CD4-positive, alpha-beta memory T cell (primary cell): Measurements from ENCODE around the gene NYNRIN. TPM values are rescaled to one million over a fixed set of nuclear protein-coding genes. Genes with fewer than 3 reads are reported as not detected.

Experiments used
- CTCF ChIA-PET: fragments of 350-600 bp; sonication (Branson Sonifier 250); formaldehyde crosslinking; loops from one replicate; lab custom pipeline; 2021; ENCODE audit warnings: inconsistent platforms; ENCODE audit not compliant: partially characterized antibody; lab: Charles Lee
- POLR2A ChIA-PET: fragments of 350-600 bp; sonication (Branson Sonifier 250); formaldehyde crosslinking; loops from one replicate; lab custom pipeline; 2021; ENCODE audit not compliant: partially characterized antibody; lab: Charles Lee
- DNase-seq, 5 donors: peaks; one replicate each; pipeline versions ENCODE4 v3.0.0 to v3.0.0-alpha.2; 2020 to 2022; ENCODE audit warnings: mixed read lengths in 1 of 5
- H3K27ac ChIP-seq: one replicate; pipeline ENCODE4 v1.7.0; 2013; ENCODE audit warnings: low read depth, low read length
- H3K27me3 ChIP-seq: 2 replicates; pipeline ENCODE4 v1.7.0; 2013; ENCODE audit warnings: mild to moderate bottlenecking, low read length, moderate library complexity; ENCODE audit not compliant: insufficient read depth
- H3K36me3 ChIP-seq: 2 replicates; pipeline ENCODE4 v1.7.0; 2013; ENCODE audit warnings: mild to moderate bottlenecking, low read length, moderate library complexity; ENCODE audit not compliant: insufficient read depth
- H3K4me1 ChIP-seq: 2 replicates; pipeline ENCODE4 v1.7.0; 2013; ENCODE audit warnings: mild to moderate bottlenecking, low read length, moderate library complexity; ENCODE audit not compliant: insufficient read depth
- H3K4me3 ChIP-seq, 2 donors: one replicate each; pipeline ENCODE4 v1.7.0; 2013; ENCODE audit warnings: low read length in 2 of 2, mild to moderate bottlenecking in 1 of 2
- H3K9me3 ChIP-seq, 2 donors: one replicate each; pipeline ENCODE4 v1.7.0; 2013; ENCODE audit warnings: low read length in 2 of 2, control low read depth in 1 of 2; ENCODE audit not compliant: control insufficient read depth in 1 of 2
- H3K27ac Mint-ChIP-seq, 7 donors: one replicate each; pipeline ENCODE4 v1.8.0; 2020 to 2021; ENCODE audit warnings: mixed read lengths in 7 of 7, mild to moderate bottlenecking in 6 of 7, inconsistent platforms in 3 of 7, moderate library complexity in 3 of 7
- H3K27me3 Mint-ChIP-seq, 2 donors: one replicate each; pipeline ENCODE4 v1.8.0; 2020 to 2021; ENCODE audit warnings: mixed read lengths in 2 of 2
- H3K36me3 Mint-ChIP-seq, 2 donors: one replicate each; pipeline ENCODE4 v1.8.0; 2020 to 2021; ENCODE audit warnings: mixed read lengths in 2 of 2, inconsistent platforms in 1 of 2, mild to moderate bottlenecking in 1 of 2
- H3K4me1 Mint-ChIP-seq, 4 donors: one replicate each; pipeline ENCODE4 v1.8.0; 2020 to 2021; ENCODE audit warnings: mixed read lengths in 4 of 4, mild to moderate bottlenecking in 1 of 4
- H3K4me3 Mint-ChIP-seq, 8 donors: one replicate each; pipeline ENCODE4 v1.8.0; 2020 to 2021; ENCODE audit warnings: mixed read lengths in 8 of 8, mild to moderate bottlenecking in 7 of 8, moderate library complexity in 6 of 8, inconsistent platforms in 3 of 8
- H3K9me3 Mint-ChIP-seq, 8 donors: one replicate each; pipeline ENCODE4 v1.8.0; 2020 to 2021; ENCODE audit warnings: mixed read lengths in 8 of 8, mild to moderate bottlenecking in 5 of 8, inconsistent platforms in 3 of 8, moderate library complexity in 1 of 8
- intact Hi-C: fragments of 100-400 bp; cut with micrococcal nuclease; formaldehyde crosslinking; loops from one replicate; pipeline ENCODE4 v1.15.1; 2023
- polyA plus RNA-seq, 2 donors: library from polyadenylated mRNA; unstranded; fragments of 300-500 nt; fragmentation: Illumina TruSeq; gene quantifications; one replicate each; pipeline ENCODE4 v1.2.3, GENCODE V29; 2021
- total RNA-seq, 2 experiments: library from RNA; stranded (reverse); gene quantifications; one replicate each; pipeline ENCODE4 v1.2.3, GENCODE V29; 2021

The NYNRIN gene
- total and polyA plus RNA-seq, 4 experiments from 2014 or later, result 0.02 to 0.32 TPM; not detected in 2

DNA sequence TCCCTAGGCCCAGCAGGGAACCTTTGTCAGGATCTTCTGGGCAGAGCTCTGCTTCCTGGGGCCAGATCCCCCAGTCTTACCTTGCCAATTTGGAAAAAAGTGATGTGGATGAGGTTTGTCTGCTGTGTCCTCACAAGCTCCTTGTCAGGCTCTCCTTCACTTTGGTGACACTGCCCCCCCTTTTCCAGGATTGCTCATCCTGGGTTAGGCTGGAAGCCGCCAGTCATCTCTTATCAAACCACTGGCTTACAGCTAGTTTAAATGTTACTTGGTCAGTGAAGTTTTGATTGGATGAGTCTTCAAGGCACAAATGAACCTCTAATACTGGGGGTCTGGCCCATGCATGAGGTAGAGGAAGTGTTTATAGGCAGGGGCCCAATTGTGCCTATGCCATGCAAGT, 15.3 kb downstream of the NYNRIN start:
- H3K27me3 ChIP-seq, result no peaks in the 10 kb centered on the region
- H3K36me3 ChIP-seq, result no peaks in the 10 kb centered on the region
- intact Hi-C loops, result no loop called here
- Mint-ChIP-seq H3K4me1 (no peaks in the 10 kb centered on the region), H3K9me3 (no peaks in the 10 kb centered on the region), H3K27me3 (no peaks in the 10 kb centered on the region), H3K4me3 (no peak overlapping the region), H3K27ac (no peak overlapping the region), H3K36me3 (no peaks in the 10 kb centered on the region)
- no peak for DNase-seq
- no peak overlapping the region for H3K4me3 ChIP-seq
- H3K4me1 ChIP-seq, result no peaks in the 10 kb centered on the region
- H3K9me3 ChIP-seq, result no peaks in the 10 kb centered on the region
- ChIA-PET POLR2A (no interaction called here), CTCF (interaction anchor here (1.1 to 3.2 kb wide), 6 partner anchors 9 to 171 kb away, joined by 3 to 19 read pairs (median 9); partner anchors contain the start of genes ADCY4, KHNYN and TINF2)
- no peak overlapping the region for H3K27ac ChIP-seq

DNA sequence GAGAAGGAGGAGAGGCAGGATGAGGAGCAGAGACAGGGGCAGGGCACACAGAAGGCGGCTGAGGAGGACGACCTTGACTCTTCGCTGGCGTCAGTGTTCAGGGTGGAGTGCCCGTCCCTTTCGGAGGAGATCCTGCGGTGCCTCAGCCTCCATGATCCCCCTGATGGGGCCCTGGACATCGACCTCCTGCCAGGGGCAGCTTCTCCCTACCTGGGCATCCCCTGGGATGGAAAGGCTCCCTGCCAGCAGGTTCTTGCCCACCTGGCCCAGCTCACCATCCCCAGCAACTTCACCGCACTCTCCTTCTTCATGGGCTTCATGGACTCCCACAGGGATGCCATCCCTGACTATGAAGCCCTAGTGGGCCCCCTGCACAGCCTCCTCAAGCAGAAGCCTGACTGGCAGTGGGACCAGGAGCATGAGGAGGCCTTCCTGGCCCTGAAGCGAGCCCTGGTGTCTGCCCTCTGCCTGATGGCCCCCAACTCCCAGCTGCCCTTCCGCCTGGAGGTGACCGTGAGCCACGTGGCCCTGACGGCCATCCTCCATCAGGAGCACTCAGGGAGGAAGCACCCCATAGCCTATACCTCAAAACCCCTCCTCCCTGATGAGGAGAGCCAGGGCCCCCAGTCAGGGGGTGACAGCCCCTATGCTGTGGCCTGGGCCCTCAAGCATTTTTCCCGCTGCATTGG, 16.1 kb downstream of the NYNRIN start:
- no peaks in the 10 kb centered on the region for H3K9me3 Mint-ChIP-seq
- intact Hi-C loops, result no loop called here

DNA sequence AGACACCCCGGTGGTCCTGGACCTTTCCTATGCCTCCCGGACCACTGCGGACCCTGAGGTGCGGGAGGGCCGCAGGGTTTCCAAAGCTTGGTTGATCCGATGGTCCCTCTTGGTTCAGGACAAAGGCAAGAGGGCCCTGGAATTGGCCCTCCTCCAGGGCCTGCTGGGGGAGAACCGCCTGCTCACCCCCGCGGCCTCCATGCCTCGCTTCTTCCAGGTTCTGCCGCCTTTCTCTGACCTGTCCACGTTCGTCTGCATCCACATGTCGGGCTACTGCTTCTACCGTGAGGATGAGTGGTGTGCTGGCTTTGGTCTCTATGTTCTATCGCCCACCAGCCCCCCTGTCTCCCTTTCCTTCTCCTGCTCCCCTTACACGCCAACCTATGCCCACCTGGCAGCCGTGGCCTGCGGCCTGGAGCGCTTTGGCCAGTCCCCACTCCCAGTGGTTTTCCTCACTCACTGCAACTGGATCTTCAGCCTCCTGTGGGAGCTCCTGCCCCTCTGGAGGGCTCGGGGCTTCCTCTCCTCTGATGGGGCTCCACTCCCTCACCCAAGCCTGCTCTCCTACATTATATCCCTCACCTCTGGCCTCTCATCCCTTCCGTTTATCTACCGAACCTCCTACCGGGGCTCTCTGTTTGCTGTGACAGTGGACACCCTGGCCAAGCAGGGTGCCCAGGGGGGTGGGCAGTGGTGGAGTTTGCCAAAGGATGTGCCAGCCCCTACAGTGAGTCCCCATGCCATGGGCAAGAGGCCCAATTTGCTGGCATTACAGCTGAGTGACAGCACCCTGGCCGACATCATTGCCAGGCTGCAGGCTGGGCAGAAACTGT, 16.8 kb downstream of the NYNRIN start:
- Mint-ChIP-seq H3K9me3 (no peaks in the 10 kb centered on the region), H3K4me1 (no peaks in the 10 kb centered on the region), H3K27ac (peak overlapping the region in 1 of 7 donors; percentile 13), H3K4me3 (no peak overlapping the region), H3K27me3 (no peaks in the 10 kb centered on the region), H3K36me3 (no peaks in the 10 kb centered on the region)
- Histone ChIP-seq H3K36me3 (no peaks in the 10 kb centered on the region), H3K27ac (no peak overlapping the region), H3K27me3 (no peaks in the 10 kb centered on the region), H3K4me1 (no peaks in the 10 kb centered on the region), H3K4me3 (no peak overlapping the region), H3K9me3 (no peaks in the 10 kb centered on the region)
- CTCF ChIA-PET, result interaction anchor here (3.2 kb wide), 1 partner anchor 173 kb away, joined by 10 read pairs; the partner anchor contains the start of gene TINF2
- POLR2A ChIA-PET, result interaction anchor here (0.6 to 4.4 kb wide), 2 partner anchors 14 kb away, joined by 4 to 22 read pairs; partner anchors contain the start of genes CBLN3 and KHNYN
- DNase-seq, result no peak
- intact Hi-C loops, result no loop called here

More for the DNA sequence above, 16.1 kb downstream of the NYNRIN start:
- H3K4me3 Mint-ChIP-seq, result no peak overlapping the region
- no peak for DNase-seq
- Histone ChIP-seq H3K27me3 (no peaks in the 10 kb centered on the region), H3K4me1 (no peaks in the 10 kb centered on the region), H3K27ac (no peak overlapping the region), H3K9me3 (no peaks in the 10 kb centered on the region), H3K4me3 (no peak overlapping the region), H3K36me3 (no peaks in the 10 kb centered on the region)
- H3K4me1 Mint-ChIP-seq, result no peaks in the 10 kb centered on the region
- CTCF ChIA-PET, result interaction anchor here (2.4 to 3.2 kb wide), 3 partner anchors 16 to 172 kb away, joined by 10 to 19 read pairs (median 12); partner anchors contain the start of genes ADCY4, KHNYN and TINF2
- H3K27ac Mint-ChIP-seq, result peak overlapping the region in 1 of 7 donors; percentile 77
- H3K36me3 Mint-ChIP-seq, result no peaks in the 10 kb centered on the region
- H3K27me3 Mint-ChIP-seq, result no peaks in the 10 kb centered on the region
- POLR2A ChIA-PET, result interaction anchor here (0.6 kb wide), 1 partner anchor 15 kb away, joined by 4 read pairs; the partner anchor contains the start of gene KHNYN

DNA sequence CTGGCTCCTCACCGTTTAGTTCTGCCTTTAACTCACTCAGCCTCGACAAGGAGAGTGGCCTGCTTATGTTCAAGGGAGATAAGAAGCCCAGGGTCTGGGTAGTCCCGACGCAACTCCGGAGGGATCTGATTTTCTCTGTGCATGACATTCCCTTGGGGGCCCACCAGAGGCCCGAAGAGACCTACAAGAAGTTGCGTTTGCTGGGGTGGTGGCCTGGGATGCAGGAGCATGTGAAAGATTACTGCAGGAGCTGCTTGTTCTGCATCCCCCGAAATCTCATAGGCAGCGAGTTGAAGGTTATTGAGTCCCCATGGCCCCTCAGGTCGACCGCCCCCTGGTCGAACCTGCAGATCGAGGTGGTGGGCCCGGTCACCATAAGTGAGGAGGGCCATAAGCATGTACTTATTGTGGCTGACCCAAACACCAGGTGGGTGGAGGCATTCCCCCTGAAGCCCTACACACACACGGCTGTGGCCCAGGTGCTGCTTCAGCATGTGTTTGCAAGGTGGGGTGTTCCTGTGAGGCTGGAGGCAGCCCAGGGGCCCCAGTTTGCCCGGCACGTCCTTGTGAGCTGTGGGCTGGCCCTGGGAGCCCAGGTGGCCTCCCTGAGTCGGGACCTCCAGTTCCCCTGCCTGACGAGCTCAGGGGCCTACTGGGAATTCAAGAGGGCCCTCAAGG, 17.6 kb downstream of the NYNRIN start:
- Mint-ChIP-seq H3K4me1 (no peaks in the 10 kb centered on the region), H3K9me3 (no peaks in the 10 kb centered on the region), H3K36me3 (no peaks in the 10 kb centered on the region), H3K27ac (no peak overlapping the region), H3K27me3 (no peaks in the 10 kb centered on the region), H3K4me3 (no peak overlapping the region)
- POLR2A ChIA-PET, result interaction anchor here (4.4 kb wide), 1 partner anchor 14 kb away, joined by 22 read pairs; the partner anchor contains the start of genes CBLN3 and KHNYN
- Histone ChIP-seq H3K4me1 (no peaks in the 10 kb centered on the region), H3K27me3 (no peaks in the 10 kb centered on the region), H3K27ac (no peak overlapping the region), H3K9me3 (no peaks in the 10 kb centered on the region), H3K36me3 (no peaks in the 10 kb centered on the region), H3K4me3 (no peak overlapping the region)
- intact Hi-C loops, result no loop called here
- CTCF ChIA-PET, result no interaction called here
- DNase-seq, result peak in 1 of 5 donors; percentile 8

DNA sequence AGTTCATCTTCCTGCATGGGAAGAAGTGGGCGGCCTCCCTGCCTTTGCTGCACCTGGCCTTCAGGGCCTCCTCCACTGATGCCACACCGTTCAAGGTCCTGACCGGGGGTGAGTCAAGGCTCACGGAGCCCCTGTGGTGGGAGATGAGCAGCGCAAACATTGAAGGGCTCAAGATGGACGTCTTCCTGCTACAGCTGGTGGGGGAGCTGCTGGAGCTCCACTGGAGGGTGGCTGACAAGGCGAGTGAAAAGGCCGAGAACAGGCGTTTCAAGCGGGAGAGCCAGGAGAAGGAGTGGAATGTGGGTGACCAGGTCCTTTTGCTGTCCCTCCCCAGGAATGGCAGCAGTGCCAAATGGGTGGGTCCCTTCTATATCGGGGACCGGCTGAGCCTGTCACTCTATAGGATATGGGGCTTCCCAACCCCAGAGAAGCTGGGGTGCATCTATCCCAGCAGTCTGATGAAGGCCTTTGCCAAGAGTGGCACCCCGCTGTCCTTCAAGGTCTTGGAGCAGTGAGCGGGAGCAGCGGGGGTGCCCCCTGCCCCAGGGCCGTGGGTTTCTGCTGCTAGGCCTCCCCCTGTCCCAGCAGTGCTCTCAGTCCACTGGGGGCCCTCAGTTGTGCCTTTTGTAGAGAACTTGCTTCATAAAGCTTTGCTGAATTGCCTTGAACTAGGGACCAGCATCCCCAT, 18.3 kb downstream of the NYNRIN start:
- no peaks in the 10 kb centered on the region for H3K9me3 Mint-ChIP-seq
- H3K36me3 ChIP-seq, result no peaks in the 10 kb centered on the region
- CTCF ChIA-PET, result interaction anchor here (6.8 kb wide), 1 partner anchor 14 kb away, joined by 30 read pairs; no protein-coding TSS in a partner anchor
- intact Hi-C loops, result no loop called here
- DNase-seq, result peak in 1 of 5 donors; percentile 27
- H3K27me3 Mint-ChIP-seq, result no peaks in the 10 kb centered on the region
- no peak overlapping the region for H3K4me3 Mint-ChIP-seq
- no peaks in the 10 kb centered on the region for H3K27me3 ChIP-seq
- no peak overlapping the region for H3K27ac ChIP-seq
- POLR2A ChIA-PET, result interaction anchor here (4.4 kb wide), 1 partner anchor 13 kb away, joined by 22 read pairs; the partner anchor contains the start of genes CBLN3 and KHNYN
- H3K4me1 Mint-ChIP-seq, result no peaks in the 10 kb centered on the region
- H3K4me1 ChIP-seq, result peaks cover 2% of the 10 kb centered on the region
- no peaks in the 10 kb centered on the region for H3K9me3 ChIP-seq
- no peak overlapping the region for H3K27ac Mint-ChIP-seq
- H3K4me3 ChIP-seq, result no peak overlapping the region
- no peaks in the 10 kb centered on the region for H3K36me3 Mint-ChIP-seq

DNA sequence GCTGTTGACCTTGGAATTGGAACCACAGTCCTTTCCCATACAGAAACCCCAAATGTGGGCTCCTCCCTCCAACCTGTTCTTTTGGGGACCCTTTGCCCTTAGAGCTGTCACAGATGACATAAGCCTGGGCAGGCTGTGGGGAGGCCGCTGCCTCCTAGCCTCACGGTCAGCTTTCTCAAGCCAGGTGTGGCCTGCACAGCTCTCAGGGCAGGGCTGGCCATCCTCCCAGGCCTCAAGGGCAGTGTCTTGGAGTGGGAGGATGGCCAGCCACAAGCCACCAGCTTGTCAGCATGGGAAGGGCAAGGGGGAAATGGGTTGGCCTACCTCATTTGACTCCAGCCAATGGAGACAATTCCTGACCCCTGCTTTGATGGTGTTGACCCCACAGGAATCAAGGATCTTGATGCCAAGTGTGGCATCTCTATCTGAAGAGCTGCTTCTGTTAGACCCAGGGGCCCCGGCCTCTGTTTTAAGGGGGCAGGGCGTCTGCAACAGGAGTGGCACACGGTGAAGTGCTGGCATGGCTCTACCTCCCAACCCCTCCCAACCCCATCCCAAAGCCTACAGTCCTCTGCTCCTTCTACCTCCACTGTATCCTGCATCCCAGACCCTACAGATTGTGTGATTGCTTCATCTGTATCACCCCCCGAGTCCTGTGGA, 19.2 kb downstream of the NYNRIN start:
- H3K27ac Mint-ChIP-seq, result peak overlapping the region in 1 of 7 donors; percentile 48
- no peak for DNase-seq
- H3K36me3 Mint-ChIP-seq, result no peaks in the 10 kb centered on the region
- H3K27me3 Mint-ChIP-seq, result no peaks in the 10 kb centered on the region
- H3K9me3 Mint-ChIP-seq, result no peaks in the 10 kb centered on the region
- POLR2A ChIA-PET, result interaction anchor here (4.4 kb wide), 1 partner anchor 12 kb away, joined by 22 read pairs; the partner anchor contains the start of genes CBLN3 and KHNYN
- Histone ChIP-seq H3K27ac (no peak overlapping the region), H3K36me3 (no peaks in the 10 kb centered on the region), H3K9me3 (no peaks in the 10 kb centered on the region), H3K4me3 (no peak overlapping the region), H3K27me3 (no peaks in the 10 kb centered on the region), H3K4me1 (peaks cover 11% of the 10 kb centered on the region)
- H3K4me3 Mint-ChIP-seq, result no peak overlapping the region
- intact Hi-C loops, result no loop called here
- CTCF ChIA-PET, result interaction anchor here (6.8 kb wide), 1 partner anchor 14 kb away, joined by 30 read pairs; no protein-coding TSS in a partner anchor
- H3K4me1 Mint-ChIP-seq, result no peaks in the 10 kb centered on the region
